ENCODE data around the gene NUCKS1. TPM values are rescaled to one million over a fixed set of nuclear protein-coding genes. Genes with fewer than 3 reads are reported as not detected.

The NUCKS1 gene
- polyA plus RNA-seq, 10 donors = 191 to 265 (median 230) TPM

GRCh38 chr1:205774198-205775014 is 24.4 kb upstream of the NUCKS1 start:
- DNase-seq = peak in 2 of 3 donors; percentile 8 to 35

- DNase-seq = no peak
These were observed 22.6 kb upstream of the NUCKS1 start for GRCh38 chr1:205772607-205773032.

- no peak for DNase-seq
These were observed 20.6 kb upstream of the NUCKS1 start for GRCh38 chr1:205770618-205771017.

- DNase-seq = no peak
These were observed 19.8 kb upstream of the NUCKS1 start for GRCh38 chr1:205769641-205770365.

- no peak for DNase-seq
These were observed 17.3 kb upstream of the NUCKS1 start for GRCh38 chr1:205767248-205767647.

GRCh38 chr1:205766570-205766969 is 16.6 kb upstream of the NUCKS1 start:
- no peak for DNase-seq

GRCh38 chr1:205766038-205766437 is 16.1 kb upstream of the NUCKS1 start:
- DNase-seq = no peak

GRCh38 chr1:205764578-205764977 is 14.6 kb upstream of the NUCKS1 start:
- DNase-seq = no peak

- DNase-seq = no peak
These were observed 14.0 kb upstream of the NUCKS1 start for GRCh38 chr1:205763980-205764379.

GRCh38 chr1:205760606-205761005 is 10.6 kb upstream of the NUCKS1 start:
- DNase-seq = no peak

GRCh38 chr1:205756552-205756951 is 6.6 kb upstream of the NUCKS1 start:
- no peak for DNase-seq

- DNase-seq = no peak
These were observed 4.9 kb upstream of the NUCKS1 start for GRCh38 chr1:205754857-205755256.

- peak in 1 of 3 donors; percentile 60 for DNase-seq
These were observed 1.2 kb upstream of the NUCKS1 start for GRCh38 chr1:205751036-205751651.

- DNase-seq = peak; percentile 94 to 98 (median 97)
These were observed 496 bp downstream of the NUCKS1 start for GRCh38 chr1:205749234-205750137.

GRCh38 chr1:205748403-205749233 is 1.4 kb downstream of the NUCKS1 start:
- DNase-seq = peak; percentile 54 to 80 (median 57)

GRCh38 chr1:205746757-205747412 is 3.1 kb downstream of the NUCKS1 start:
- no peak for DNase-seq

GRCh38 chr1:205744403-205744802 is 5.6 kb downstream of the NUCKS1 start:
- no peak for DNase-seq

GRCh38 chr1:205743977-205744376 is 6.0 kb downstream of the NUCKS1 start:
- DNase-seq = no peak

GRCh38 chr1:205741681-205742080 is 8.3 kb downstream of the NUCKS1 start:
- no peak for DNase-seq
